ENCODE measurements around the gene NBPF3.
"Not testable (repeated sequence)": the region's sequence is repeated elsewhere in the genome, so short reads cannot be mapped to it uniquely, and the experiment has no call there.

NBPF3 gene

DNA sequence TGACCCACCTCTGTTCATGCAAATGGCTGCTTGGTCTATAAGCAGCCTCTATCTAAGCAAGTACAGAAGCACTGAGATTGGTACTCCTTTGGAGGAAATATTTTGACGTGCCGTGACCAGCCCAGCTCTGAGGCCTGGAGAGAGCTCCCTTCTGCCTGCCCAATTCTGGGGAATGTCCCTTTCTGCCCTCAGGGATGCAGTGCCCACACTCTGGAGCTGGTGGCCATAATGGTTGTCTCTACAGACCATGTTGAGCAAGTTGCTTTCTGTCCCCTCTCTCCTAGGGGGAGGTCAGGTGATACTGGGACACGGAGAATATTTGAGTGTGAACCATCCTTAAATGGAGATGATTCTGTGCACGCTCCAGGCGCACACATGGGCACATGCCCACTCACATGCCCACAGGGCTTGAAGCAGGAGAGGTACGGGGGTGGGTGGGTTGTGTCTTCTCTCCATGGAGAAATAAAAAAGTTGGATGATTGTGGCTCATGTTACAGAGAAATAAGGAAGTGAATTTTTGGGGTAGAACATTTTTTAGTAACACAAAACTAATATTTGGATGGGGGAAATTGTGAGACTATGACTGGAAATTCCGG lies 55.4 kb downstream of the NBPF3 start:
- no peak for DNase-seq

DNA sequence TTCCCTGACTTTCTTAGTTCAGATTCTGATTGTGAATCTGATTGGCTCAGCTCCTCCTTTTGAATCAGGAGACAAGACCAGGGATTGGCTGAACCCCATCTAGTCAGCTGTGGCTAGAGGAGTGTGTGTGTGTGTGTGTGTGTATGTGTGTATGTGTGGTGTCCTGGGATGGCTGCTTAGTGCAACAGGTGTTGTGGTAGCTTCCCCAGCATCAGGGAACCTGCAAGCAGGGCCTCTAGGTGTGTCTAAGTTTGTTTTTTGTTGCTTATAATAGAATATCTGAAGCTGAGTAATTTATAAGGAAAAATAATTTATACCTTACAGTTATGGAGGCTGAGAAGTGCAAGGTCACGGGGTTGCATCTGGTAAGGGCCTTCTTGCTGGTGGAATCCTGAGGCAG lies 56.1 kb downstream of the NBPF3 start:
- DNase-seq = no peak

GRCh38 chr1:21496886-21497285 lies 56.9 kb downstream of the NBPF3 start:
- DNase-seq = no peak

- DNase-seq = no peak
Measured at GRCh38 chr1:21497466-21498061, 57.6 kb downstream of the NBPF3 start.

GRCh38 chr1:21499283-21499950 lies 59.5 kb downstream of the NBPF3 start:
- no peak for DNase-seq

- DNase-seq = no peak
Measured at GRCh38 chr1:21503706-21504377, 63.9 kb downstream of the NBPF3 start.

- DNase-seq = no peak
Measured at GRCh38 chr1:21506804-21507203, 66.9 kb downstream of the NBPF3 start.

DNA sequence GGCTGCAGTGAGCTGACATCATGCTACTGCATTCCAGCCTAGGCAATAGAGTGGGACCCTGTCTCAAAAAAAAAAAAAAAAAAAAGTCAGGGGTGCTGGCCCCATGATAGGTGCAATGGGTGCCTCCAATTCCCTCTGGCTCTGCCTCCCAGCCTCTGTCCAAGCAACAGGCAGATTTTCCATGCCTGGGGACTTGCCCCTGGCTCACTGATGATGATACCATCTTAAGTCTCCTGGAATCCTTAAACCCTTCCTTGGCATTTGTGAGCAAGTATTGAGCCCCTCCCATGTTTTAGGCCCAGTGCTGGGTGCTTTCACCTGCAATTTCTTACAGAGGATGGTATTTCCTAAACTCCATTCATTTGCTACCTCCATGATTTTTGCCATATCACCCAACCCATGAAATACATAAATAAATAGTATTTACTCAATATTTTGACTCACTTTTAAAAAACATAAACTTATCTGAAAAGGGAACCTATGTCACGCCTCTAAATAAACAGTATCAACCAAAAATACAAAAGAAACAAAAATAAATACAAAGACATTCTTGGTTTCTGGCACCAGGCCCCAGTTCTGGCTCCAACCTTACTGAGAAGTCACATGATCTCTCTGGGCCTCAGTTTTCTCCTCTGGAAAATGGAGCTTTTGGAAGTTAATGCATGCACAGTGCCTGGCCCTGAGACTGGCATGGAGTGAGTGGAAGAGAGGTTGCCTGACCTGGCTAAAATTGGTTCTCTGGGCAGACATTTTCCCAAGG lies 67.8 kb downstream of the NBPF3 start:
- no peak for DNase-seq

DNA sequence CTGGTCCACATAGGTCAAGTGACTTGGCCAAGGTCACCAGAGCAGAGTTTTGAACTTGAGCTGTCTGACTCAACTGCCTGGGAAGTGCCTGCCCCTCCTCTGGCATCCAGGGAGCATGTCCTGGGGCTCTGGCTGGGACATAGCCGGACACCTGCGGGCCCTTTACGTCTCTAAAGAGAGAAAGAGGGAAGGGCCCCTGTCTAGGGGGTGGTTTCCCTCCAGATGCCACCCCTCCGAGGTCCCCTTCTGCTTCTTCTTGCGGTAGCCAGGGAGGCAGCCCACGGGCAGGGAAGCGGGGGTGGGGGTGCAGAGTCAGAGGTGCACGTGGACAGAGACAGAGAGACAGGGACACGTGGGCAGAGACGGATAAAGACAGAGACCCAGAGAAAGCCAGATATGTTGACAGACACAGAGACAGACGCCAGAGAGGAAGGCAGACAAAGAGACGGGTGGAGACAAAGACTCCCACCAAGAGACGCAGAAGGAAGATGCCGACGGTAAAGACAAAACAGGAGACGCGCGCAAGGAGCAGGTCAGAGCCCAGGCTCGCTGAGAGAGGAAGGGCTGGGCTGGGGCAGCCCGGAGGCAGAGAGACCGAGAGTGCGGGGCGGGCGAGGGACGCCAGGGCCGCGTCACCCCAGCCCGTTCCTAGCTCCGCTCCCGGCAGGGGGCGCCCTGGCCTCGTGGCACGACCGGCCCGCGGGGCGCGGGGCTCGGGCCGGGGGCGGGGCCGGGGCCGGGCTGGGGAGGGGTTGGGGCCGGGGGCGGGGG lies 68.8 kb downstream of the NBPF3 start:
- peak; percentile 54 for DNase-seq

GRCh38 chr1:21509351-21510112 lies 69.6 kb downstream of the NBPF3 start, which contains the start of gene ALPL:
TSS of gene ALPL (plus strand) at chr1:21509423. CDS start at chr1:21554082, 44,659 bp downstream.
- DNase-seq = no peak

GRCh38 chr1:21510113-21510493 lies 70.2 kb downstream of the NBPF3 start:
- no peak for DNase-seq

GRCh38 chr1:21510885-21511578 lies 71.1 kb downstream of the NBPF3 start:
- DNase-seq = no peak

DNA sequence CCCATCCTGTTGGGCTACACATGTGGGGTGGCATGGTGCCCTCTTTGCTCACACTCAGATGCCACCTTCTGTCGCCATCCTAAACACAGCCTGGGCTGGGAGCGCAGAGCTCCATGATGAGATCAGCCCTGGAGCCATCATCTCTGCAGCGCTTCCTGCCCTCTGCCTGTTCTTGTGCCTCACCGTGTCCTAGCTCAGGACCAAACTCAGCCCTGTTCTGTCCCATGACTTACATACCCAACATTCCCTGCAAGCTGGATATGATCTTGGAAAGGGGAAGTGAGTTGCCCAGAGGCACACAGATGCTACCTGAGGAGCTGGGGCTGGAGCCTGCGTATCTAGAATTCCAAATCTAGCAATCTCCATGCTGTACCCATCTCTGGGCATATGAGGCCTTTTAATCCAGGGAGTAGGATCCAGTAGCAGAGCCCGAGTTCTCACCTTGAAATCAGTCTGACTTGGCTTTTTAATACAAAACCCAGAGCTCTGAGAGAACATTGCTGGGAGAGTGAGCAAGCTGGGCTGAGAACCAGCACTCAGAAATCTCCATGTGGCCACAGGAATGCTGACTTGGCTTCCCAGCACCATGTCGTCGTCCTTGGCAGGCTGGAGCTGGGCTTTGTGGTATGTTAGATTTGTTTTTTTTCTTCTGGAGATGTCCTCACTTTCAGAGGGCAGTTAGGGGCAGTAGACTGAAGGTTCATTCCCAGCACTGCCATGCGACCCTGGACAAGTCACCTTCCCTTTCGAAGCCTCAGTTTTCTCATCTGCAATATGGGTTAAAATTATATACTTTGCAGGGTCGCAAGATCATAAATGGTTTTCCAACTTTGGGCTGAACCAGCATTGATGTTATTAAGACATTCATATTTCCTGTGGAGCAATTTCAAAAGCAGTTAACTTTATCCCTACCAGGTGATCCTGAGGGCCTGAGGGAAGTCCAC lies 71.9 kb downstream of the NBPF3 start:
- no peak for DNase-seq

GRCh38 chr1:21514245-21514644 lies 74.3 kb downstream of the NBPF3 start:
- DNase-seq = no peak

DNA sequence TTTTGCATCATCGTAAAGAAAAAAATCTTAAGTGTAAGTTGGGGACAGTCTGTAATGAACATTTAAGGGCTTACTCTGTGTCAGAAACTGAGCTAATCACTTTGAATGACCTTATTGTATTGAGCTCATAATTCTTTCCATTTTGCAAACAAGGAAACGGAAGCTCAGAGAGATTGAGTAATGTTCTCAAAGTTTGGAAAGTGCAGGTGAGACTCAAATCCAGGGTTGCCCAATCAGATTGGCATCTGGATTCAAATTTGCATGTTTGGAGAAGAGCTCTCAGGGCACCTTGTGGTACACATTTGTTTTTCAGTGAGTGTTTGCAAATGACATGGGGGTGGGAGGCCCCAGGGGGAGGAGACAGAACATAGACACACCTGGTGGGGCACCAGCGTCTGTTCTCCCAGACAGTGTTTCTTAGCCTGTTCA lies 77.2 kb downstream of the NBPF3 start:
- no peak for DNase-seq

- no peak for DNase-seq
Measured at GRCh38 chr1:21517660-21518480, 77.9 kb downstream of the NBPF3 start.

DNA sequence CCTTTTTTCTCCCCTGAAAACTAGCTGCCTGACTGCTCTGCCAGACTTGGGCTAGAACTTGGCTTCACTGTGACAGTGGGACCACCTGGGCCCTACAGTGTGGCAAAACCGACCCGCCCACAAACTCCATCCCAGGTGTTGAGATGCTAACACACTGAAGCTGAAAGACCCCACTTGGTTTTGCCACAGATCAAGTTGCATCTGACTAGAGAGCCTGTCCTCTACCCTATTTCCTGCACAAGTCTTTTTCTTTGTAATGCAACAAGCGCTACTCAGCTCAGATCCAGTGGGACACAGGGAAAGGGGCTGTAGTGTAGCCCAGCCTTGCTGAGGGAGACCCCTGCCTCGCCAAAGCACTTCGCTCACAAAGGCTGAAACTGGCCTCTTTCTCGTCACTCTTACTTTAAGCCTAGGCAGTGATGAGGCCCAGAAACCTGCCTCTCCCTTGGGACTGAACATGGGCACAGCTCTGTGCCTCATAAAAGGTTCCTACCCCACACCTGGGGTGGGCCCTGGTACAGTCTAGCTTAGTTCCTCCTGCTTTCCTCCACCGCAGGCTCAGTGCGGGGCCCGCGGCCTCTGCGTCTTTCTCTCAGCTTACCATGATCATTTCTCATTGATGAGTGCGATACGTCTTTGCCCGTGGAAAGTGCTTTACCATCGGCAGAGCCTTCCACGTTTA lies 79.0 kb downstream of the NBPF3 start:
- no peak for DNase-seq

- DNase-seq = not testable (repeated sequence)
Measured at GRCh38 chr1:21519486-21520070, 79.6 kb downstream of the NBPF3 start.
